Kidney (tissue), 14 donors: ENCODE data around the gene EFHD2. TPM values are rescaled to one million over a fixed set of nuclear protein-coding genes. Genes with fewer than 3 reads are reported as not detected.
"Not testable (repeated sequence)": the region's sequence is repeated elsewhere in the genome, so short reads cannot be mapped to it uniquely, and the experiment has no call there.

Experiments used
- DNase-seq, 5 donors: peaks; one replicate each; pipeline ENCODE4 v3.0.0-alpha.2; 2013 to 2020
- FAIRE-seq: peaks from 2 replicates; lab custom pipeline; 2012; peaks lifted over from hg19 to GRCh38; lab: Jason Lieb, UNC
- H3K27ac ChIP-seq, 2 donors: one replicate each; pipeline ENCODE4 v1.7.0; 2013; ENCODE audit warnings: low read depth in 2 of 2, low read length in 2 of 2, inconsistent platforms in 1 of 2
- H3K27me3 ChIP-seq: one replicate; pipeline ENCODE4 v1.7.1; 2013; ENCODE audit warnings: low read length, inconsistent platforms; ENCODE audit not compliant: control insufficient read depth, insufficient read depth
- H3K36me3 ChIP-seq, 3 donors: one replicate each; pipeline versions ENCODE4 v1.7.0 to v1.7.1; 2013; ENCODE audit warnings: low read length in 3 of 3, control low read depth in 1 of 3, inconsistent platforms in 1 of 3; ENCODE audit not compliant: insufficient read depth in 3 of 3, control insufficient read depth in 2 of 3
- H3K4me1 ChIP-seq, 3 donors: one replicate each; pipeline versions ENCODE4 v1.7.0 to v1.7.1; 2013; ENCODE audit warnings: low read length in 3 of 3, inconsistent platforms in 1 of 3, low read depth in 1 of 3; ENCODE audit not compliant: control insufficient read depth in 2 of 3, insufficient read depth in 2 of 3
- H3K4me3 ChIP-seq, 3 donors: one replicate each; pipeline versions ENCODE4 v1.7.0 to v1.8.1; 2013; ENCODE audit warnings: low read length in 3 of 3, control low read depth in 1 of 3, inconsistent platforms in 1 of 3
- H3K9ac ChIP-seq, 3 donors: one replicate each; pipeline versions ENCODE4 v1.7.0 to v1.7.1; 2013; ENCODE audit warnings: low read length in 3 of 3, control low read depth in 1 of 3, inconsistent platforms in 1 of 3
- H3K9me3 ChIP-seq, 3 donors: one replicate each; pipeline versions ENCODE4 v1.7.0 to v1.7.1; 2013; ENCODE audit warnings: low read length in 3 of 3, control low read depth in 1 of 3, inconsistent platforms in 1 of 3; ENCODE audit not compliant: control insufficient read depth in 2 of 3, insufficient read depth in 1 of 3
- CTCF ChIP-seq: IDR thresholded peaks from 3 replicates; pipeline ENCODE4 v1.5.1; 2012; ENCODE audit warnings: mild to moderate bottlenecking, moderate library complexity, borderline replicate concordance; ENCODE audit not compliant: insufficient read depth; ENCODE audit errors: extremely low read depth
- intact Hi-C: fragments of 100-400 bp; cut with DNase I; formaldehyde crosslinking; loops from one replicate; pipeline ENCODE4 v1.11.1; 2022
- polyA plus RNA-seq: library from polyadenylated mRNA; stranded (reverse); fragments of 350-450 nt; fragmentation: Illumina TruSeq; extraction: RNeasy Lipid Tissue Mini Kit (QIAGEN cat#74804); gene quantifications from one replicate; pipeline ENCODE4 v1.2.3, GENCODE V29; 2014; ENCODE audit warnings: low read depth, low replicate concordance; ENCODE audit not compliant: insufficient read depth
- total RNA-seq: library from RNA; stranded (reverse); fragmentation: NEBNext Ultra II Directional; extraction: Animal tissue kit (Norgen Biotek cat#: 25700); gene quantifications from one replicate; pipeline ENCODE4 v1.2.1, GENCODE V29; 2021
- donor health status: control.
- donor health status: control.
- donor health status: control.
- donor health status: control.
- donor health status: control.
- donor health status: DM: yes; HTN: yes; CAD: no.
- donor health status: Normal renal cell carcinoma (clear cell type).

Gene EFHD2
- total and polyA plus RNA-seq, 2 donors from 2014 or later, result 20.2 to 37.5 TPM

GRCh38 chr1:15463926-15464322 lies 54.2 kb downstream of the EFHD2 start:
- intact Hi-C loops, H3K36me3 ChIP-seq, H3K4me3 ChIP-seq, H3K9ac ChIP-seq, H3K27me3 ChIP-seq, H3K27ac ChIP-seq, H3K9me3 ChIP-seq, FAIRE-seq, H3K4me1 ChIP-seq, DNase-seq: not testable (repeated sequence)

GRCh38 chr1:15465674-15466073 lies 56.0 kb downstream of the EFHD2 start:
- H3K36me3 ChIP-seq, result no peaks in the 10 kb centered on the region
- no peak overlapping the region for H3K9ac ChIP-seq
- TF ChIP-seq CTCF, result no peak
- H3K4me3 ChIP-seq, result no peak overlapping the region
- no peaks in the 10 kb centered on the region for H3K27me3 ChIP-seq
- no peaks in the 10 kb centered on the region for H3K9me3 ChIP-seq
- FAIRE-seq, result no peak
- intact Hi-C loops, result no loop called here
- H3K27ac ChIP-seq, result no peak overlapping the region
- H3K4me1 ChIP-seq, result no peaks in the 10 kb centered on the region
- no peak for DNase-seq

GRCh38 chr1:15466955-15467625 lies 57.4 kb downstream of the EFHD2 start:
- H3K4me1 ChIP-seq, H3K27ac ChIP-seq, H3K9me3 ChIP-seq, H3K4me3 ChIP-seq, H3K36me3 ChIP-seq, H3K27me3 ChIP-seq, DNase-seq, FAIRE-seq, intact Hi-C loops, H3K9ac ChIP-seq: not testable (repeated sequence)

- TF ChIP-seq CTCF, result no peak
- H3K9ac ChIP-seq, result no peak overlapping the region
- no peaks in the 10 kb centered on the region for H3K9me3 ChIP-seq
- DNase-seq (no peak), FAIRE-seq (no peak)
- no peaks in the 10 kb centered on the region for H3K4me1 ChIP-seq
- no peaks in the 10 kb centered on the region for H3K36me3 ChIP-seq
- no peaks in the 10 kb centered on the region for H3K27me3 ChIP-seq
- H3K27ac ChIP-seq, result no peak overlapping the region
- no peak overlapping the region for H3K4me3 ChIP-seq
- intact Hi-C loops, result no loop called here
Observed at GRCh38 chr1:15468145-15468544, 58.5 kb downstream of the EFHD2 start.
